ENCODE results near the gene AMPH. TPM values are rescaled to one million over a fixed set of nuclear protein-coding genes. Genes with fewer than 3 reads are reported as not detected.

AMPH gene
- total and polyA plus RNA-seq, 7 donors = 0.23 to 37.9 (median 2.5) TPM

- 75 to 77% methylated on average over 5 of the region's 5 CpGs for WGBS, 2 donors
- TF ChIP-seq POLR2AphosphoS5 (IDR thresholded peaks at IDR 0.05) (no peak), POLR2A (IDR thresholded peaks at IDR 0.05) (no peak), EP300 (IDR thresholded peaks at IDR 0.05) (no peak), CTCF (IDR thresholded peaks at IDR 0.05) (no peak)
- H3K4me1 ChIP-seq = peaks cover 0 to 19% (median 5%) of the 10 kb centered on the region in 4 donors
- H3K9me3 ChIP-seq = no peaks in the 10 kb centered on the region
- no peaks in the 10 kb centered on the region for H3K36me3 ChIP-seq
- H3K27ac ChIP-seq = no peak overlapping the region
- no peak for DNase-seq
- peaks cover 0 to 21% (median 4%) of the 10 kb centered on the region in 3 donors for H3K27me3 ChIP-seq
- intact Hi-C loops (cut with DNase I) = no loop called here
- no peak overlapping the region for H3K4me3 ChIP-seq
Measured at GRCh38 chr7:38628630-38629385, 2.4 kb downstream of the AMPH start.

GRCh38 chr7:38625866-38626265 is 5.3 kb downstream of the AMPH start:
- TF ChIP-seq POLR2AphosphoS5 (IDR thresholded peaks at IDR 0.05) (no peak), CTCF (IDR thresholded peaks at IDR 0.05) (no peak), POLR2A (IDR thresholded peaks at IDR 0.05) (no peak), EP300 (IDR thresholded peaks at IDR 0.05) (no peak)
- peaks cover 0 to 17% (median 4%) of the 10 kb centered on the region in 3 donors for H3K27me3 ChIP-seq
- no peaks in the 10 kb centered on the region for H3K9me3 ChIP-seq
- no peaks in the 10 kb centered on the region for H3K36me3 ChIP-seq
- no peak overlapping the region for H3K27ac ChIP-seq
- intact Hi-C loops (cut with DNase I) = no loop called here
- H3K4me1 ChIP-seq = peaks cover 0 to 11% (median 1%) of the 10 kb centered on the region in 4 donors
- no peak for DNase-seq
- H3K4me3 ChIP-seq = no peak overlapping the region

GRCh38 chr7:38615665-38616064 is 15.5 kb downstream of the AMPH start:
- H3K27ac ChIP-seq = no peak overlapping the region
- no peaks in the 10 kb centered on the region for H3K4me1 ChIP-seq
- WGBS, 2 donors = 62 to 76% methylated on average over 2 of the region's 2 CpGs
- intact Hi-C loops (cut with DNase I) = no loop called here
- H3K36me3 ChIP-seq = no peaks in the 10 kb centered on the region
- no peak for DNase-seq
- no peak overlapping the region for H3K4me3 ChIP-seq
- no peaks in the 10 kb centered on the region for H3K27me3 ChIP-seq
- no peaks in the 10 kb centered on the region for H3K9me3 ChIP-seq
- no peak for TF ChIP-seq POLR2AphosphoS5 (IDR thresholded peaks at IDR 0.05)
- TF ChIP-seq POLR2A (IDR thresholded peaks at IDR 0.05) = no peak
- no peak for TF ChIP-seq CTCF (IDR thresholded peaks at IDR 0.05)
- TF ChIP-seq EP300 (IDR thresholded peaks at IDR 0.05) = no peak

- no peaks in the 10 kb centered on the region for H3K36me3 ChIP-seq
- intact Hi-C loops (cut with DNase I) = no loop called here
- H3K4me1 ChIP-seq = no peaks in the 10 kb centered on the region
- WGBS, 2 donors = 87 to 91% methylated on average over 2 of the region's 2 CpGs
- no peaks in the 10 kb centered on the region for H3K27me3 ChIP-seq
- no peak overlapping the region for H3K27ac ChIP-seq
- H3K4me3 ChIP-seq = no peak overlapping the region
- DNase-seq = no peak
- TF ChIP-seq POLR2AphosphoS5 (IDR thresholded peaks at IDR 0.05) = no peak
- TF ChIP-seq EP300 (IDR thresholded peaks at IDR 0.05) = no peak
- no peaks in the 10 kb centered on the region for H3K9me3 ChIP-seq
Measured at GRCh38 chr7:38607466-38607865, 23.7 kb downstream of the AMPH start.

GRCh38 chr7:38600741-38601140 is 30.4 kb downstream of the AMPH start:
- Histone ChIP-seq H3K4me3 (no peak overlapping the region), H3K27ac (no peak overlapping the region), H3K4me1 (no peaks in the 10 kb centered on the region), H3K36me3 (no peaks in the 10 kb centered on the region), H3K27me3 (no peaks in the 10 kb centered on the region), H3K9me3 (no peaks in the 10 kb centered on the region)
- no peak for DNase-seq
- intact Hi-C loops (cut with DNase I) = no loop called here
- TF ChIP-seq POLR2A (IDR thresholded peaks at IDR 0.05) (no peak), POLR2AphosphoS5 (IDR thresholded peaks at IDR 0.05) (no peak), CTCF (IDR thresholded peaks at IDR 0.05) (no peak), EP300 (IDR thresholded peaks at IDR 0.05) (no peak)
- WGBS, 2 donors = 25 to 62% methylated on average over 3 of the region's 3 CpGs
